NOMO-1 treated with dmso at 0.1 percent for 144 hours (cell line): ENCODE results near the gene ACACA.
"Not testable (repeated sequence)": the region's sequence is repeated elsewhere in the genome, so short reads cannot be mapped to it uniquely, and the experiment has no call there.

Experiments
- DNase-seq: peaks from one replicate; lab custom pipeline; 2025; ENCODE audit not compliant: unreplicated experiment; lab: John Stamatoyannopoulos, UW

The ACACA gene

GRCh38 chr17:37346863-37347402, 59.7 kb downstream of the ACACA start:
- not testable (repeated sequence) for DNase-seq

GRCh38 chr17:37344519-37344918, 62.1 kb downstream of the ACACA start:
- DNase-seq = no peak

DNA sequence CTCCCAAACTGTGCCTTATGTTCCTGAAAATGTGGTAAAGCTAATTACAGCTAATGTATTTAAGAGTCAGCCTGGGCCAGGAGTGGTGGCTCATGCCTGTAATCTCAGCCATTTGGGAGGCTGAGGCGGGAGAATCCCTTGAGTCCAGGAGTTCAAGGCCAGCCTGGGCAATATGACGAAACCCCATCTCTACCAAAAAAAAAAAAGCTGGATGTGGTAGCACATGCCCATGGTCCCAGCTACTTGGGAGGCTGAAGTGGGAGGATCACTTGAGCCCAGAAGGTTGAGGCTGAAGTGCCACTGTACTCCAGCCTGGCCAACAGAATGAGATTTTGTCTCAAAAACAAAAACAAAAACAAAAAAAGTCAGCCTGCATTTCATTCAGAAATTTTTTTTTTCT, 64.0 kb downstream of the ACACA start:
- DNase-seq = no peak

DNA sequence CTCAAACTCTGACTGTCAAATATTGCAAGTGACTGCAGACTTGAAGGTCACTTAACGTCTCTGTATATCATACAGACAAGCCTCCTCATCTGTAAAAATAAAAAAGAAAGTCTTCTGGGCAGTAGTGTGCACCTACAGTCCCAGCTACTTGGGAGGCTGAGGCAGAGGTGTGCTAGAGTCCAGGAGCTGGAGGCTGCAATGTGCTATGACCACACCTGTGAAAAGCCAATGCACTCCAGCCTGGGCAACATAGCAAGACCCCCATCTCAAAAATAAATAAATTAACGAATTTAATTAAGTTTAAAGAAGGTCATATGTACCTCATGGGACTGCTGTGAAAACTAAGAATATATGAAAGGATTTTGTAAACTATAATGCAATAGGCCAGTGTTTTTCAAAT, 65.8 kb downstream of the ACACA start:
- no peak for DNase-seq

DNA sequence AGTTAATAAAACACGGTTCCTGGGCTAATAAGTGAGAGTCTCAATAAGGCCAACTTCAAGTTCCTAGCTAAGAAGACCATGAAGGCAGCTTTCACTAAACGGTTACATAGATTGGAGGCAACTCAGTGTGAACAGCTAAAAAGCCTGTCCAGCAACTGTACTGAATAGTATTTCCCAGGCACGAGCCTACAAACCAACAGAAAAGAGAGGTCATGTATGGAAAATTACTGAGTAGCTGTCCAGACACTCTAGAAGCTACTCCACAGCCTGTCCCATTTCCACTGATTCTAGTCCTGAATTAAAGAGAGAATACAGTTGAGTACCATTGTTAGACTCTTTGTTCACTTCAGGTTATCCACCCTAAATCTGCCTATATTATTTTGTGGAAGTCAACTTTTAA, 67.3 kb downstream of the ACACA start:
- no peak for DNase-seq

GRCh38 chr17:37338847-37339246, 67.8 kb downstream of the ACACA start:
- DNase-seq = no peak

- DNase-seq = no peak
Measured at GRCh38 chr17:37327341-37328090, 79.1 kb downstream of the ACACA start.

DNA sequence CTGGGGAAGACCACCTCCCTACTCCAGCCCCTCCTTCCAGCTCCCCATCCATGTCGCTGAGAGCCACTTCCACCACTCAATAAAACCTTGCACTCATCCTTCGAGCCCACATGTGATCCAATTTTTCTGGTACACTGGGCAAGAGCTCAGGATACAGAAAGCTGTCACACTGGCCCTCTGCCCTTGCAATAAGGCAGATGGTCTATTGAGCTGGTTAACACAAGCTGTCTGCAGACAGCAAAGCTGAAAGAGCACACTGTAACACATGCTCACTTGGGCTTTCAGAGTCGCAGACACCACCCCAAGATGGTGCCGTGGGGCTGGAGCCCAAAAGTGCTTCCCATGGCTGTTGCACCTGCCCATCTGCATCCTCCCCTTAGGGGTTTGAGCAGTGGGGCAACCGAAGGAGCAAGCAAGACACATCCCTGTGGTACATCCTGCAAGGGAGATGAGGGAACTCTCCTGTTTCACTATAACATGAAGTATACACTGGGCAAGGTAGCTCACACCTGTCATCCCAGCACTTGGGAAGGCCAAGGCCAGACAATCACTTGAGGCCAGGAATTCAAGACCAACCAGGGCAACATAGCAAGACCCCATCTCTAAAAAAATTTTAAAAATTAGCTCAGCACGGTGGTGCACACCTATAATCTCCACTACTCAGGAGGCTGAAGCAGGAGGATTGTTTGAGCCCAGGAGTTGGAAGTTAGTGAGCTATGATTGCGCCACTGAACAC, 83.6 kb downstream of the ACACA start:
- no peak for DNase-seq

DNA sequence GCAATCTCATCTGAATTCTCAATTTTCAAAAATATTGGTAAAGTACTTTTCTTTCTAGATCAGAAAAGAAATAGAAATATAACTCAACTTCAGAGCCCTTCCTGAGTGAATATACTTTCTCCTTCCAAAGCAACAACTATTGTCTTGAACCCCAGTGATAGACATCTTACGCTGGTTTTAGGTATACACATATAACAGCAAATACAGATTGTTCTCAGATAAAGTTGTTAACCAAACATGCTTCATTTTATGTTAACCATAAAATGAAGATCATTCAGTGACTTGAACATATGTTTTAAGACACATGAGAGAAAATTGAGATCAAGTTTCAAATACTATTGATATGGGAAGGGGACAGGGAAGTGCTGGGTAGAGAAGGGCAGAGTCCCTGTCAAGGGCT, 84.5 kb downstream of the ACACA start:
- no peak for DNase-seq

GRCh38 chr17:37318931-37319594, 87.6 kb downstream of the ACACA start:
- peak; percentile 20 for DNase-seq

- no peak for DNase-seq
Measured at GRCh38 chr17:37317867-37318266, 88.8 kb downstream of the ACACA start.

DNA sequence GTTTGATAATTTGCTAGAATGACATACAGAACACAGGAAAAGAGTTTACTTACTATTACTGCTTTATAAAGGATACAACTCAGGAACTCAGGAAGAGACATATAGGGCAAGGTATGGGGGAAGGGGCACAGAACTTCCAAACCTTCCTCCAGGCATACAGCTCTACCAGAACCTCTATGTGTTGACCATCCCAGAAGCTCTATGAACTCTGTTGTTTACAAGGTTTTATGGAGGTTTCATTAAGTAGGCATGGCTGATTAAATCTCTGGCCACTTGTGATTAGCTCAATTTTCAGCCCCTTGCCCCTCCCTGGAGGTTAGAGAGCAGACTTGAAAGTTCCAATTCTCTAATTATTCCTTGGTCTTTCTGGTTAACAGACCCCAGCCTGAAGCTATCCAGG, 91.0 kb downstream of the ACACA start:
- DNase-seq = no peak

- DNase-seq = no peak
Measured at GRCh38 chr17:37312137-37312923, 94.3 kb downstream of the ACACA start.

DNA sequence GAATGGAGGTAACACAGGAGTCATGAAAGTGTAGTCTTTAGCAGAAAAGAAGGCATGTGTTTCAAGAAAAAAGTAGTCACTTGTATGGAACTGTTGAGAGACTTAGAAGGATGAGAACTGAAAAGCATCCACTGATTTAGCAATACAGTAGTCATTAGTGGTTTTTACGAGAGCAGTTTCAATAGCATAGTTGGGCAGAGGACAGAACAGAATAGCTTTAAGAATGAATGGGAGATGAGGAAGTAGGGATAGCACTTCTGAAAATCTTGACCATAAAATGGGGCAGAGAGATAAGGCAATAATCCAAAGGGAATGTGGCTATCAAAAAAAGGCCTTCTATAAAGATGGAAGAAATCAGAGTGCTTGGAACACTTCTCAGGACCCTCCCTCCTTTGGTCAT, 95.7 kb downstream of the ACACA start:
- peak; percentile 59 for DNase-seq

DNA sequence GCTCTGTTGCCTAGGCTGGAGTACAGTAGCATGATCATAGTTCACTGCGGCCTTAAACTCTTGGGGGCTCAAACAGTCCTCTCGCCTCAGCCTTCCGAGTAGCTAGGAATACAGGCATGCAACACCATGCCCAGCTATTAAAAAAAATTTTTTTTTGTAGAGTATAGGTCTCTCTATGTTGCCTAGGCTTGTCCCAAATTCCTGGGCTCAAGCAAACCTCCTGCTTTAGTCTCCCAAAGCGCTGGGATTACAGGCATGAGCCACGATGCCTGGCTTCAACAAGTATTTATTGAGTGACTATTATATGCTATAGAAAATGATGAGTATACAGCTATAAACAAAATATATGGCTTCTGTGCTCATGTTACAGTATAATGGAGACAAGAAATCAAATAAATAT, 97.6 kb downstream of the ACACA start:
- no peak for DNase-seq

GRCh38 chr17:37305406-37305905, 101.2 kb downstream of the ACACA start:
- DNase-seq = no peak

GRCh38 chr17:37301288-37301687, 105.3 kb downstream of the ACACA start:
- no peak for DNase-seq

- no peak for DNase-seq
Measured at GRCh38 chr17:37300683-37301082, 106.0 kb downstream of the ACACA start.

GRCh38 chr17:37299257-37299980, 107.2 kb downstream of the ACACA start:
- DNase-seq = no peak

DNA sequence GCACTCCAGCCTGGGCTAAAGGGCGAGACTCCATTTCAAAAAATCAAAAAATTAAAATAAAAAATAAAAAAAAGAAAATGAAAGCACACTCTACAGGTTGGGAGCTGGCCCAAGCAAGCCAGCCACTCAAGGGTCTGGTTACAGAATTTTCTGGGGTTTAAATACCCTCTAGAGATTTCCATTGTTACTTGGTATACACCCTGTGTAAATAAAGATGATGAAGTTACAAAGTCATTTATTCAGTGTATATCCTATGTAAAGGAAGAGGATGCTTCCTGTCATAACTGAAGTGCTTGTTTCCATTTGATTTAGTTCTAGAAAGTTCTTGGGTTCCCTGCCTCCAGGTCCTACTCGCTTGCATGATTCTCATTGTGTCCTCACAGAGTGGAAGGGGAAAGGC, 110.7 kb downstream of the ACACA start:
- no peak for DNase-seq
